Endothelial cell of umbilical vein (primary cell): ENCODE data around the gene GDPGP1.

Source experiments
- CTCF ChIP-seq, 2 donors: IDR thresholded peaks; 1 replicate in 1 of 2; 2 replicates in 1 of 2; pipeline ENCODE4 v1.5.1; 2011; ENCODE audit warnings: low read length in 2 of 2, mild to moderate bottlenecking in 2 of 2, moderate library complexity in 2 of 2, control low read depth in 1 of 2, inconsistent platforms in 1 of 2, low read depth in 1 of 2; ENCODE audit not compliant: insufficient read depth in 1 of 2; ENCODE audit errors: extremely low read depth in 1 of 2
- EZH2 ChIP-seq: IDR thresholded peaks from 2 replicates; pipeline ENCODE4 v1.6.1; 2012; ENCODE audit warnings: borderline replicate concordance, low read depth, mild to moderate bottlenecking, moderate library complexity, low read length, inconsistent platforms; ENCODE audit not compliant: severe bottlenecking
- GATA2 ChIP-seq: IDR thresholded peaks from 2 replicates; pipeline ENCODE4 v1.7.0; 2011; ENCODE audit warnings: low read depth, mild to moderate bottlenecking, moderate library complexity, mixed read lengths, low read length; ENCODE audit not compliant: insufficient read length, insufficient read depth
- JUN ChIP-seq: IDR thresholded peaks from 2 replicates; pipeline ENCODE4 v1.6.1; 2011; ENCODE audit warnings: borderline replicate concordance, low read depth; ENCODE audit not compliant: insufficient read length, insufficient read depth
- POLR2A ChIP-seq: IDR thresholded peaks from 2 replicates; pipeline ENCODE4 v1.6.1; 2012; ENCODE audit warnings: low read depth, mild to moderate bottlenecking, control low read depth, low read length
- POLR2AphosphoS5 ChIP-seq: IDR thresholded peaks from 2 replicates; pipeline ENCODE4 v1.6.1; 2012; ENCODE audit warnings: low read depth, mild to moderate bottlenecking, control low read depth, low read length, moderate library complexity; ENCODE audit not compliant: insufficient read depth
- TF ChIP-seq, protein P1 (sequence below): IDR thresholded peaks from 2 replicates; pipeline ENCODE4 v1.6.1; 2011; ENCODE audit not compliant: insufficient read depth, insufficient read length

- TF ChIP-seq POLR2A (no peak), CTCF (IDR thresholded peaks at IDR 0.05; ENCODE audit: extremely low read depth in 1 of 2, insufficient read depth in 1 of 2, low read depth in 1 of 2, low read length in 2 of 2) (no peak), JUN (no peak), POLR2AphosphoS5 (no peak), EZH2 (no peak), GATA2 (no peak)
- TF ChIP-seq, protein P1, sequence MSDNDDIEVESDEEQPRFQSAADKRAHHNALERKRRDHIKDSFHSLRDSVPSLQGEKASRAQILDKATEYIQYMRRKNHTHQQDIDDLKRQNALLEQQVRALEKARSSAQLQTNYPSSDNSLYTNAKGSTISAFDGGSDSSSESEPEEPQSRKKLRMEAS = no peak
Measured at GRCh38 chr15:90222547-90222946, 11.5 kb upstream of the GDPGP1 start.
